Keratinocyte (primary cell): ENCODE data around the gene SYCE3. TPM values are rescaled to one million over a fixed set of nuclear protein-coding genes. Genes with fewer than 3 reads are reported as not detected.
A peak's percentile ranks its signal among the peaks of the same experiment; 100 is the strongest.

Experiments
- DNase-seq: peaks from one replicate; pipeline ENCODE4 v3.0.0-alpha.2; 2011; ENCODE audit warnings: low read depth, missing footprints, low spot score
- FAIRE-seq: peaks from 2 replicates; lab custom pipeline; 2011; peaks lifted over from hg19 to GRCh38; lab: Jason Lieb, UNC
- H2AFZ ChIP-seq: 2 replicates; pipeline ENCODE4 v1.6.0; 2012; ENCODE audit warnings: low read length, control low read depth, inconsistent platforms; ENCODE audit not compliant: control insufficient read depth
- H3K27ac ChIP-seq: 2 replicates; pipeline ENCODE4 v1.5.1; 2011; ENCODE audit warnings: low read length; ENCODE audit not compliant: control insufficient read depth, insufficient read depth
- H3K27me3 ChIP-seq: 3 replicates; pipeline ENCODE4 v1.6.0; 2011; ENCODE audit warnings: low read length; ENCODE audit not compliant: control insufficient read depth, insufficient read depth; ENCODE audit errors: extremely low read depth
- H3K36me3 ChIP-seq, 2 experiments: 2 replicates in 1 of 2; 3 replicates in 1 of 2; pipeline ENCODE4 v1.5.1; 2011; ENCODE audit warnings: low read length in 2 of 2, mild to moderate bottlenecking in 1 of 2; ENCODE audit not compliant: control insufficient read depth in 2 of 2, insufficient read depth in 2 of 2; ENCODE audit errors: extremely low read depth in 1 of 2
- H3K4me1 ChIP-seq: 3 replicates; pipeline ENCODE4 v1.5.1; 2011; ENCODE audit warnings: low read length; ENCODE audit not compliant: control insufficient read depth, insufficient read depth; ENCODE audit errors: extremely low read depth
- H3K4me2 ChIP-seq: 3 replicates; pipeline ENCODE4 v1.6.0; 2011; ENCODE audit warnings: low read depth, low read length; ENCODE audit not compliant: control insufficient read depth, insufficient read depth; ENCODE audit errors: extremely low read depth
- H3K4me3 ChIP-seq, 3 experiments: fragments of 200-600 bp in 1 of 3; sonication (generic) in 1 of 3; 2 replicates in 2 of 3; 3 replicates in 1 of 3; pipeline ENCODE4 v1.5.1; 2011 to 2016; ENCODE audit warnings: low read length in 3 of 3, mild to moderate bottlenecking in 3 of 3, control low read depth in 2 of 3, inconsistent platforms in 1 of 3, low read depth in 1 of 3, mixed read lengths in 1 of 3, mixed run types in 1 of 3, moderate library complexity in 1 of 3; ENCODE audit not compliant: control insufficient read depth in 2 of 3, insufficient read depth in 2 of 3; ENCODE audit errors: extremely low read depth in 1 of 3
- H3K79me2 ChIP-seq: 2 replicates; pipeline ENCODE4 v1.6.0; 2012; ENCODE audit warnings: low read length; ENCODE audit not compliant: control insufficient read depth, insufficient read depth
- H3K9ac ChIP-seq: 3 replicates; pipeline ENCODE4 v1.6.0; 2011; ENCODE audit warnings: low read length; ENCODE audit not compliant: control insufficient read depth, insufficient read depth; ENCODE audit errors: extremely low read depth
- H3K9me1 ChIP-seq: 3 replicates; pipeline ENCODE4 v1.6.0; 2011; ENCODE audit warnings: low read length; ENCODE audit not compliant: control insufficient read depth, insufficient read depth; ENCODE audit errors: extremely low read depth
- H3K9me3 ChIP-seq: 2 replicates; pipeline ENCODE4 v1.5.1; 2012; ENCODE audit warnings: low read depth, low read length; ENCODE audit not compliant: control insufficient read depth
- H4K20me1 ChIP-seq: 3 replicates; pipeline ENCODE4 v1.6.0; 2011; ENCODE audit warnings: low read length; ENCODE audit not compliant: control insufficient read depth, insufficient read depth; ENCODE audit errors: extremely low read depth
- CTCF ChIP-seq, 3 experiments: IDR thresholded peaks in 1 of 3; conservative IDR thresholded peaks in 1 of 3; optimal IDR thresholded peaks in 1 of 3; 2 replicates in 2 of 3; 3 replicates in 1 of 3; pipeline versions ENCODE3 to v1.5.1; 2011; ENCODE audit warnings: low read length in 3 of 3, mild to moderate bottlenecking in 3 of 3, moderate library complexity in 2 of 3, control low read depth in 1 of 3, inconsistent platforms in 1 of 3; ENCODE audit not compliant: insufficient read depth in 2 of 3; ENCODE audit errors: extremely low read depth in 1 of 3
- EZH2 ChIP-seq: IDR thresholded peaks from one replicate; pipeline ENCODE4 v1.6.1; 2012; ENCODE audit warnings: inconsistent platforms, mild to moderate bottlenecking, low read length, moderate library complexity
- dilution Hi-C: fragments of 300-500 bp; cut with MboI; formaldehyde crosslinking; loops from one replicate; pipeline ENCODE4 v1.7.0; 2020; ENCODE audit warnings: low sequenced_read_pairs; ENCODE audit not compliant: extremely low pct_ligation_motif_present
- polyA plus RNA-seq, 5 experiments: library from polyadenylated mRNA; depleted of rRNA in 3 of 5; stranded (reverse) in 3 of 5; stranded (forward) in 1 of 5; unstranded in 1 of 5; fragments of >200 nt; gene quantifications; 1 replicate in 1 of 5; 2 replicates in 3 of 5; 3 replicates in 1 of 5; pipeline versions ENCODE4 v1.2.1 to v1.2.3, GENCODE V29; 2011 to 2012; ENCODE audit warnings: missing spikeins in 2 of 5, low read depth in 1 of 5, low replicate concordance in 1 of 5

The SYCE3 gene
- polyA plus RNA-seq, 1 donor (not counting 4 experiments of a cell fraction or from before 2014, with no cell fraction given): 0.17 TPM

- Histone ChIP-seq H3K9me3 (no peaks in the 10 kb centered on the region), H3K9me1 (no peaks in the 10 kb centered on the region), H3K4me2 (no peak overlapping the region), H3K36me3 (peaks cover 0 to 2% of the 10 kb centered on the region in 2 experiments), H3K27me3 (no peaks in the 10 kb centered on the region), H3K4me3 (no peak overlapping the region), H3K9ac (no peak overlapping the region), H3K4me1 (peaks cover 12% of the 10 kb centered on the region), H2AFZ (no peak overlapping the region), H3K79me2 (peaks cover 15% of the 10 kb centered on the region), H4K20me1 (no peaks in the 10 kb centered on the region), H3K27ac (no peak overlapping the region)
- no peak for FAIRE-seq
- DNase-seq: no peak
- TF ChIP-seq EZH2 (no peak), CTCF (optimal IDR thresholded peaks at IDR 0.05 in 1 of 3, IDR thresholded peaks at IDR 0.05 in 1 of 3, conservative IDR thresholded peaks at IDR 0.05 in 1 of 3; ENCODE audit: extremely low read depth in 1 of 3, insufficient read depth in 2 of 3, low read length in 3 of 3) (no peak)
- dilution Hi-C loops: no loop called here
These were observed 22.5 kb upstream of the SYCE3 start for GRCh38 chr22:50585238-50585637.

- H3K9me1 ChIP-seq: no peaks in the 10 kb centered on the region
- no peak overlapping the region for H2AFZ ChIP-seq
- dilution Hi-C loops: no loop called here
- peaks cover 1 to 6% of the 10 kb centered on the region in 2 experiments for H3K36me3 ChIP-seq
- H3K27ac ChIP-seq: no peak overlapping the region
- peak overlapping the region; percentile 95 for H3K9ac ChIP-seq
- no peaks in the 10 kb centered on the region for H3K9me3 ChIP-seq
- peaks cover 12% of the 10 kb centered on the region for H3K4me1 ChIP-seq
- DNase-seq (no peak), FAIRE-seq (peak; percentile 52)
- H3K79me2 ChIP-seq: peaks cover 15% of the 10 kb centered on the region
- no peaks in the 10 kb centered on the region for H4K20me1 ChIP-seq
- no peaks in the 10 kb centered on the region for H3K27me3 ChIP-seq
- H3K4me3 ChIP-seq: peak overlapping the region in 1 of 3 experiments; percentile 94
- H3K4me2 ChIP-seq: peak overlapping the region; percentile 96
- TF ChIP-seq EZH2: no peak
- no peak for TF ChIP-seq CTCF (optimal IDR thresholded peaks at IDR 0.05 in 1 of 3, IDR thresholded peaks at IDR 0.05 in 1 of 3, conservative IDR thresholded peaks at IDR 0.05 in 1 of 3; ENCODE audit: extremely low read depth in 1 of 3, insufficient read depth in 2 of 3, low read length in 3 of 3)
These were observed 21.7 kb upstream of the SYCE3 start for GRCh38 chr22:50584106-50585096.
